Suprapubic skin (tissue), 4 donors: Measurements from ENCODE around the gene DCAF15. TPM values are rescaled to one million over a fixed set of nuclear protein-coding genes. Genes with fewer than 3 reads are reported as not detected.
"Not testable (repeated sequence)": the region's sequence is repeated elsewhere in the genome, so short reads cannot be mapped to it uniquely, and the experiment has no call there.

Source experiments
- DNase-seq, 2 donors: peaks; one replicate each; pipeline ENCODE4 v3.0.0-alpha.2; 2019; ENCODE audit warnings: low spot score in 2 of 2
- H3K27ac ChIP-seq: fragments of 200-600 bp; sonication (generic); one replicate; pipeline ENCODE4 v1.5.1; 2019
- H3K27me3 ChIP-seq: fragments of 200-600 bp; sonication (generic); one replicate; pipeline ENCODE4 v1.5.1; 2019
- H3K36me3 ChIP-seq: fragments of 200-600 bp; sonication (generic); one replicate; pipeline ENCODE4 v1.5.1; 2019
- H3K4me1 ChIP-seq: fragments of 200-600 bp; sonication (generic); one replicate; pipeline ENCODE4 v1.5.1; 2019
- H3K4me3 ChIP-seq: fragments of 200-600 bp; sonication (generic); one replicate; pipeline ENCODE4 v1.5.1; 2019; ENCODE audit warnings: mild to moderate bottlenecking
- H3K9me3 ChIP-seq: fragments of 200-600 bp; sonication (generic); one replicate; pipeline ENCODE4 v1.5.1; 2019
- EP300 ChIP-seq: sonication (generic); formaldehyde crosslinking; IDR thresholded peaks from one replicate; pipeline ENCODE4 v1.6.1; 2017; ENCODE audit warnings: antibody characterized with exemption
- POLR2A ChIP-seq, 2 donors: fragments of 450-650 bp; IDR thresholded peaks; one replicate each; pipeline ENCODE4 v1.6.1; 2017; ENCODE audit warnings: antibody characterized with exemption in 2 of 2, mild to moderate bottlenecking in 2 of 2, moderate library complexity in 2 of 2
- POLR2AphosphoS5 ChIP-seq, 3 donors: sonication (generic); formaldehyde crosslinking; IDR thresholded peaks; one replicate each; pipeline ENCODE4 v1.6.1; 2017; ENCODE audit warnings: antibody characterized with exemption in 3 of 3
- WGBS: methylation state at CpG from one replicate; pipeline ENCODE4 v1.1.5; 2018; 5-methylcytosine and 5-hydroxymethylcytosine counted together
- total RNA-seq, 4 donors: library from RNA; depleted of rRNA; stranded (reverse); fragments of >200 nt; gene quantifications; one replicate each; pipeline ENCODE4 v1.1.0, GENCODE V29; 2016
- TF ChIP-seq, protein P1 (sequence below), 2 donors: fragments of 200-600 bp in 1 of 2; fragments of 450-650 bp in 1 of 2; sonication (generic) in 1 of 2; IDR thresholded peaks; one replicate each; pipeline ENCODE4 v1.5.1; 2016 to 2019; ENCODE audit warnings: antibody characterized with exemption in 2 of 2, mild to moderate bottlenecking in 1 of 2, moderate library complexity in 1 of 2

Gene DCAF15
- total RNA-seq, 4 donors from 2014 or later = 38.3 to 52.3 (median 46.2) TPM

- Histone ChIP-seq H3K27ac (no peak overlapping the region), H3K4me1 (no peaks in the 10 kb centered on the region), H3K9me3 (no peaks in the 10 kb centered on the region), H3K36me3 (peaks cover 81% of the 10 kb centered on the region), H3K4me3 (no peak overlapping the region), H3K27me3 (no peaks in the 10 kb centered on the region)
- 100% methylated on average over 1 of the region's 22 CpGs for WGBS
- DNase-seq = peak in 1 of 2 donors; percentile 53
- TF ChIP-seq POLR2AphosphoS5 (IDR thresholded peaks at IDR 0.05) = no peak
- no peak for TF ChIP-seq POLR2A (IDR thresholded peaks at IDR 0.05)
- no peak for TF ChIP-seq EP300
- TF ChIP-seq, protein P1, sequence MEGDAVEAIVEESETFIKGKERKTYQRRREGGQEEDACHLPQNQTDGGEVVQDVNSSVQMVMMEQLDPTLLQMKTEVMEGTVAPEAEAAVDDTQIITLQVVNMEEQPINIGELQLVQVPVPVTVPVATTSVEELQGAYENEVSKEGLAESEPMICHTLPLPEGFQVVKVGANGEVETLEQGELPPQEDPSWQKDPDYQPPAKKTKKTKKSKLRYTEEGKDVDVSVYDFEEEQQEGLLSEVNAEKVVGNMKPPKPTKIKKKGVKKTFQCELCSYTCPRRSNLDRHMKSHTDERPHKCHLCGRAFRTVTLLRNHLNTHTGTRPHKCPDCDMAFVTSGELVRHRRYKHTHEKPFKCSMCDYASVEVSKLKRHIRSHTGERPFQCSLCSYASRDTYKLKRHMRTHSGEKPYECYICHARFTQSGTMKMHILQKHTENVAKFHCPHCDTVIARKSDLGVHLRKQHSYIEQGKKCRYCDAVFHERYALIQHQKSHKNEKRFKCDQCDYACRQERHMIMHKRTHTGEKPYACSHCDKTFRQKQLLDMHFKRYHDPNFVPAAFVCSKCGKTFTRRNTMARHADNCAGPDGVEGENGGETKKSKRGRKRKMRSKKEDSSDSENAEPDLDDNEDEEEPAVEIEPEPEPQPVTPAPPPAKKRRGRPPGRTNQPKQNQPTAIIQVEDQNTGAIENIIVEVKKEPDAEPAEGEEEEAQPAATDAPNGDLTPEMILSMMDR (IDR thresholded peaks at IDR 0.05) = no peak
Measured at GRCh38 chr19:13968383-13968935, 16.1 kb downstream of the DCAF15 start.

- WGBS = 94% methylated on average over 18 of the region's 18 CpGs
- Histone ChIP-seq H3K4me3 (no peak overlapping the region), H3K27me3 (no peaks in the 10 kb centered on the region), H3K4me1 (peaks cover 2% of the 10 kb centered on the region), H3K36me3 (peaks cover 76% of the 10 kb centered on the region), H3K9me3 (no peaks in the 10 kb centered on the region), H3K27ac (no peak overlapping the region)
- TF ChIP-seq POLR2AphosphoS5 (IDR thresholded peaks at IDR 0.05) (no peak), POLR2A (IDR thresholded peaks at IDR 0.05) (no peak), EP300 (no peak)
- TF ChIP-seq, protein P1 (IDR thresholded peaks at IDR 0.05) = no peak
- DNase-seq = no peak
Measured at GRCh38 chr19:13968999-13969398, 16.7 kb downstream of the DCAF15 start.

DNA sequence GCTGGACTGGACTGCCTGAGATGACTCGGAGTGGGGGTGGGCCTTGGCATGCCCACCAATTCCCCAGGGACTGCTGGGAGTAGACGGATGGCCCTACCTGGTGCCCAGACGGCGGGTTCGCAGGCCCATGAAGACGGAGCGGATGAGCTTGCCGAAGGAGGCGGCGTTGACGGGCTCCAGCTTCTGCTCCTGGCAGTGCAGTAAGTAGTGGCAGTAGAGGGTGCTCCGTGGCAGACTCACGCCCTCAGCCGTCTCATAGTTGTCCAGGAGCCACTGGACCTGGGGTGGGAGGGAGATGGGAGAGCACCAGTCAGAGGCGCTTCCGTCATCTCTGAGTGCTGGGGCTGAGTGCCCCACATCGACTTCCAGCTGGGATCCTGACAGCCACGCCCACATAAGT is 17.6 kb downstream of the DCAF15 start:
- TF ChIP-seq POLR2AphosphoS5 (IDR thresholded peaks at IDR 0.05) (no peak), POLR2A (IDR thresholded peaks at IDR 0.05) (no peak), EP300 (no peak)
- TF ChIP-seq, protein P1 (IDR thresholded peaks at IDR 0.05) = no peak
- Histone ChIP-seq H3K36me3 (peaks cover 76% of the 10 kb centered on the region), H3K4me3 (no peak overlapping the region), H3K27me3 (no peaks in the 10 kb centered on the region), H3K4me1 (peaks cover 5% of the 10 kb centered on the region), H3K9me3 (no peaks in the 10 kb centered on the region), H3K27ac (no peak overlapping the region)
- 86% methylated on average over 13 of the region's 18 CpGs for WGBS
- no peak for DNase-seq

GRCh38 chr19:13971868-13972267 is 19.6 kb downstream of the DCAF15 start:
- DNase-seq, H3K4me1 ChIP-seq, H3K27me3 ChIP-seq, H3K4me3 ChIP-seq, H3K9me3 ChIP-seq, H3K27ac ChIP-seq: not testable (repeated sequence)
- peaks cover 66% of the 10 kb centered on the region for H3K36me3 ChIP-seq
- WGBS = 85% methylated on average over 15 of the region's 15 CpGs

DNA sequence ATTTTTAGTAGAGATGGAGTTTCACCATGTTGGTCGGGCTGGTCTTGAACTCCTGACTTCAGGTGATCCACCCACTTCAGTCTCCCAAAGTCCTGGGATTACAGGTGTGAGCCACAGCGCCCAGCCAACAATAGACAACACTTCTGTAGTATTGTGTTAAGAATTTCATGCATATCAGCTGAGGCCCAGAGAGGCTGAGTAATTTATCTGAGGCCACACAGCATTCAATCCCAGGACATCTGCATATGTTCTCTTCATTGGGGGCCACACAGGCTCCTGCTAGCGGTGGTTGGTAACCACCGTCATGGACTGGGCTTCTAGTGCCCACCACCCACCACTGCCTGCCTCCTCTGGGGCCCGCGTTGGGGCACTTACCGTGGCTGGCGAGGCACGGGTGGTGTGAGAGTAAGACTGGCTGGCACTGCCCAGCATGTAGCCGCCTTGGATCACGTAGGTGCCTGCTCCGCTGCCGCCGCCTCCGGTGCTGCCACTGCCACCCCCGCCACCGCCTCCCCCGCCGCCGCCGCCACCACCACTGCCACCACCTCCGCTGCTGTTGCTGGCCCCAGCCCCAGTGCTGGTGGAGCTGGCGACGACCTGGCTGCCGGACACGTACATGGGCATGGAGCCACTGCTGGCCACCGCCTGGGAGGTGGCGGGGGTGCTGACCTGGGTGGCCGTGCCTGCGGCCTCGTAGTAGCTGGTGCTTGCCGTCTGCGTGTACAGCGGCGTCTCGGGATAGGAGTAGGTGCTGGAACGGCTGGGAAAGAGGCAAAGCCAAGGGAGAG is 20.3 kb downstream of the DCAF15 start:
- H3K9me3 ChIP-seq = no peaks in the 10 kb centered on the region
- peaks cover 5% of the 10 kb centered on the region for H3K4me1 ChIP-seq
- H3K36me3 ChIP-seq = peaks cover 59% of the 10 kb centered on the region
- H3K4me3 ChIP-seq = no peak overlapping the region
- H3K27me3 ChIP-seq = no peaks in the 10 kb centered on the region
- DNase-seq = no peak
- TF ChIP-seq POLR2A (IDR thresholded peaks at IDR 0.05) (no peak), EP300 (no peak), POLR2AphosphoS5 (IDR thresholded peaks at IDR 0.05) (no peak)
- TF ChIP-seq, protein P1 (IDR thresholded peaks at IDR 0.05) = no peak
- 93% methylated on average over 26 of the region's 37 CpGs for WGBS
- no peak overlapping the region for H3K27ac ChIP-seq

- H3K9me3 ChIP-seq, H3K27me3 ChIP-seq, H3K4me3 ChIP-seq, DNase-seq: not testable (repeated sequence)
- peaks cover 11% of the 10 kb centered on the region for H3K4me1 ChIP-seq
- H3K27ac ChIP-seq = peak overlapping the region; percentile 6
- WGBS = 95% methylated on average over 3 of the region's 3 CpGs
- peaks cover 50% of the 10 kb centered on the region for H3K36me3 ChIP-seq
Measured at GRCh38 chr19:13973479-13973878, 21.2 kb downstream of the DCAF15 start.
